B cell (primary cell): ENCODE results near the gene SLC27A3.

Source experiments
- CTCF ChIP-seq: fragments of 200-600 bp; IDR thresholded peaks from one replicate; pipeline ENCODE4 v1.8.0; 2022; ENCODE audit warnings: antibody characterized with exemption, mild to moderate bottlenecking
- EZH2 ChIP-seq: IDR thresholded peaks from 2 replicates; pipeline ENCODE4 v1.6.1; 2012; ENCODE audit warnings: borderline replicate concordance, low read depth, mild to moderate bottlenecking, moderate library complexity, low read length; ENCODE audit not compliant: insufficient read depth, poor library complexity, severe bottlenecking

GRCh38 chr1:153775458-153776327, 486 bp downstream of the SLC27A3 start:
- TF ChIP-seq CTCF = no peak
- no peak for TF ChIP-seq EZH2
